Uterus (tissue), 2 donors: ENCODE data around the gene CACNA1C.

Experiments
- POLR2A ChIP-seq, 2 donors: fragments of 450-650 bp; IDR thresholded peaks; one replicate each; pipeline ENCODE4 v1.6.1; 2016; ENCODE audit warnings: antibody characterized with exemption in 2 of 2, mild to moderate bottlenecking in 1 of 2, moderate library complexity in 1 of 2
- TF ChIP-seq, protein P1 (sequence below), 4 experiments: fragments of 200-600 bp in 2 of 4; fragments of 450-650 bp in 2 of 4; sonication (generic) in 2 of 4; IDR thresholded peaks; one replicate each; pipeline ENCODE4 v1.5.1; 2016 to 2019; ENCODE audit warnings: antibody characterized with exemption in 4 of 4, mild to moderate bottlenecking in 2 of 4, moderate library complexity in 1 of 4

- no peak for TF ChIP-seq POLR2A (IDR thresholded peaks at IDR 0.05)
- TF ChIP-seq, protein P1, sequence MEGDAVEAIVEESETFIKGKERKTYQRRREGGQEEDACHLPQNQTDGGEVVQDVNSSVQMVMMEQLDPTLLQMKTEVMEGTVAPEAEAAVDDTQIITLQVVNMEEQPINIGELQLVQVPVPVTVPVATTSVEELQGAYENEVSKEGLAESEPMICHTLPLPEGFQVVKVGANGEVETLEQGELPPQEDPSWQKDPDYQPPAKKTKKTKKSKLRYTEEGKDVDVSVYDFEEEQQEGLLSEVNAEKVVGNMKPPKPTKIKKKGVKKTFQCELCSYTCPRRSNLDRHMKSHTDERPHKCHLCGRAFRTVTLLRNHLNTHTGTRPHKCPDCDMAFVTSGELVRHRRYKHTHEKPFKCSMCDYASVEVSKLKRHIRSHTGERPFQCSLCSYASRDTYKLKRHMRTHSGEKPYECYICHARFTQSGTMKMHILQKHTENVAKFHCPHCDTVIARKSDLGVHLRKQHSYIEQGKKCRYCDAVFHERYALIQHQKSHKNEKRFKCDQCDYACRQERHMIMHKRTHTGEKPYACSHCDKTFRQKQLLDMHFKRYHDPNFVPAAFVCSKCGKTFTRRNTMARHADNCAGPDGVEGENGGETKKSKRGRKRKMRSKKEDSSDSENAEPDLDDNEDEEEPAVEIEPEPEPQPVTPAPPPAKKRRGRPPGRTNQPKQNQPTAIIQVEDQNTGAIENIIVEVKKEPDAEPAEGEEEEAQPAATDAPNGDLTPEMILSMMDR (IDR thresholded peaks at IDR 0.05) = no peak
These were observed 313.9 kb downstream of the CACNA1C start for GRCh38 chr12:2366711-2367110.
